ENCODE measurements around the gene PDSS2.
A peak's percentile ranks its signal among the peaks of the same experiment; 100 is the strongest.
"Not testable (repeated sequence)": the region's sequence is repeated elsewhere in the genome, so short reads cannot be mapped to it uniquely, and the experiment has no call there.

Gene PDSS2

DNA sequence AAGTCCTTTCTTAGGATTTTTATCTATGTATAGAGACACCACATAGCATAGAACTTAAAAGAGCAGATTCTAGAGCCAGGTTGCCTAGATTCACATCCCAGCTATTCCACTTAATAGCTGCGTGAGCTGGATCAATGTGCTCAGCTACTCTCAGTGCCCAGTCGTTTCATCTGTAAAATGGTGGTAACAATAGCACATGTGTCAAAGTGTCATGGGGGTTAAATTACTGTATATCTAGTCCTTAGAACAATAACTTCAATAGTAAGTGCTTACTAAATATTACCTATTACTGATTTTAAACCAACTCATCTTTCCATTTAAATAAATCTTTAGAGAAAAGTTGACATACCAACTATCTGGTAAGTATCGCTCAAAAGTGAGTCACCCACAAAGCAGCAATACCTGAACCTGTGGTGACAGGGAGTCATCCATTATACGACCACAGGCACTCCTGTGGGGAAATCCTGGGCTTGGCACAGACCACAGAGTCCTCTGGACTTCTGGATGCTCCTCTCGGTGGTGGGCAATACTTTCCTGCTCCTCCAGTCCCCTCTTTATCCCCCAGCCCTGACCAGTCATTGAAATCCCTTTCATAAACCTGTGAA, 154.8 kb downstream of the PDSS2 start:
- no peak for DNase-seq
- 96% methylated on average over 3 of the region's 5 CpGs for WGBS (ENCODE audit: insufficient coverage)
- POLR2A ChIA-PET, result no interaction called here
- H3K27ac ChIP-seq (ENCODE audit: insufficient read depth in 1 of 2, low read depth in 1 of 2, low read length in 2 of 2, poor library complexity in 1 of 2, severe bottlenecking in 2 of 2), result no peak overlapping the region
- H3K4me1 ChIP-seq (ENCODE audit: control extremely low read depth in 1 of 4, control insufficient read depth in 4 of 4, insufficient read depth in 4 of 4, low read length in 3 of 4), result no peaks in the 10 kb centered on the region
- H3K27me3 ChIP-seq (replicated peaks in 2 of 5; ENCODE audit: control insufficient read depth in 4 of 5, insufficient read depth in 5 of 5, low read length in 4 of 5), result no peaks in the 10 kb centered on the region
- H3K9me3 ChIP-seq (ENCODE audit: control extremely low read depth in 1 of 5, control insufficient read depth in 4 of 5, insufficient read depth in 2 of 5, low read depth in 1 of 5, low read length in 4 of 5), result peaks cover 0 to 10% (median 0%) of the 10 kb centered on the region in 5 experiments
- CTCF ChIA-PET, result interaction anchor here (1.6 kb wide), 1 partner anchor 14 kb away, joined by 4 read pairs; no protein-coding TSS in a partner anchor
- H3K36me3 ChIP-seq (ENCODE audit: control insufficient read depth in 4 of 4, insufficient read depth in 4 of 4, low read length in 3 of 4), result peaks cover 0 to 3% (median 0%) of the 10 kb centered on the region in 4 experiments
- no peak overlapping the region for H3K4me3 ChIP-seq (ENCODE audit: control insufficient read depth in 1 of 7, extremely low read depth in 1 of 7, insufficient read depth in 4 of 7, low read depth in 2 of 7, low read length in 6 of 7)

DNA sequence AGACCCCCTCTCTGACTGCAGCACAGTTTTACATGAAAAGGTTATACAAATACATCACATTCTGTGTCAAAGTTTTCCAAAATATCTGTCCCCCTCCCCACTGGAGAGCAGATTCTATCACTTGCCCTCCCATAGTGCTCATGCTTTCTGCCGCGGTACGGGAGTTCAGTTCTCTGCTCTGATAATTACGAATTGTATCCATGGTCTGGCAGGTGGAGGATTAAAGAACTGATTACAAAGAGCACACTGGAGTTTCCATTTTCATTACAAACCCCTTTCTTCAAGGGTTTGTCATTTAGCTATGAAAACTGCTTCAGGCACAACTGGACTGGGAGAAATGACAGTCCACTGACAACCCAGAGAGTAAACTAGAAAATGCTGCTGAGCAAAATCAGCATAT, 166.0 kb downstream of the PDSS2 start:
- Histone ChIP-seq H3K4me3 (ENCODE audit: control insufficient read depth in 1 of 7, extremely low read depth in 1 of 7, insufficient read depth in 4 of 7, low read depth in 2 of 7, low read length in 6 of 7) (no peak overlapping the region), H3K27ac (ENCODE audit: insufficient read depth in 1 of 2, low read depth in 1 of 2, low read length in 2 of 2, poor library complexity in 1 of 2, severe bottlenecking in 2 of 2) (no peak overlapping the region), H3K9me3 (ENCODE audit: control extremely low read depth in 1 of 5, control insufficient read depth in 4 of 5, insufficient read depth in 2 of 5, low read depth in 1 of 5, low read length in 4 of 5) (no peaks in the 10 kb centered on the region), H3K36me3 (ENCODE audit: control insufficient read depth in 4 of 4, insufficient read depth in 4 of 4, low read length in 3 of 4) (no peaks in the 10 kb centered on the region), H3K4me1 (ENCODE audit: control extremely low read depth in 1 of 4, control insufficient read depth in 4 of 4, insufficient read depth in 4 of 4, low read length in 3 of 4) (no peaks in the 10 kb centered on the region), H3K27me3 (replicated peaks in 2 of 5; ENCODE audit: control insufficient read depth in 4 of 5, insufficient read depth in 5 of 5, low read length in 4 of 5) (no peaks in the 10 kb centered on the region)
- DNase-seq, result no peak
- no CpG with 5 or more reads among the region's 4 CpGs for WGBS (ENCODE audit: insufficient coverage)
- ChIA-PET POLR2A (no interaction called here), CTCF (no interaction called here)

DNA sequence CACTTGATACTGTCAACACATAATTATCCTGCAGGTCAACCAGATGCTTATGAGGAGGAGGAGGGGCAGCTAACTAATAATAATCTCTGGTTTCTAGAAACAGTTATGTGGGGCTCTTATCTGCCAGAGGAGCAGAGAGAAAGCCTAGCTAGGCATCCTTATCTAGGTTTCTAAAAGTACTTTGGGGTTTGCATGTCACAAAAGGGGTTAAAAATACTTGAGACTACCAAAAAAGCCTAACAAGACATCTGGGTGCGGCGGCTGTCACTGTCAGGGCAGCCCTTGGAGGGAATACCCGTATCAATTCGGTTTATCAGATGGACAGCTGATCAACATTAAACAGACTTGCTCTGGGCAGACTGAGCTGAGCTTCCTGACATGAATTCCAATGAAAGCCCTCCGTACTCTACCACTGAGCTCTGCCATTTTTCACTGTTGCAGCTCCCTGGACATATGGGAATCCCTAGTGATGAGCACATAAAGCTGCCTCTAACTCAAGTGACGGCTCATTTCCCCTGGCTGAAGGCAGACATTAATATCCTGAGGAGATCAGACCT, 166.6 kb downstream of the PDSS2 start:
- POLR2A ChIA-PET, result no interaction called here
- Histone ChIP-seq H3K9me3 (ENCODE audit: control extremely low read depth in 1 of 5, control insufficient read depth in 4 of 5, insufficient read depth in 2 of 5, low read depth in 1 of 5, low read length in 4 of 5) (no peaks in the 10 kb centered on the region), H3K4me1 (ENCODE audit: control extremely low read depth in 1 of 4, control insufficient read depth in 4 of 4, insufficient read depth in 4 of 4, low read length in 3 of 4) (no peaks in the 10 kb centered on the region), H3K36me3 (ENCODE audit: control insufficient read depth in 4 of 4, insufficient read depth in 4 of 4, low read length in 3 of 4) (no peaks in the 10 kb centered on the region), H3K27ac (ENCODE audit: insufficient read depth in 1 of 2, low read depth in 1 of 2, low read length in 2 of 2, poor library complexity in 1 of 2, severe bottlenecking in 2 of 2) (no peak overlapping the region), H3K4me3 (ENCODE audit: control insufficient read depth in 1 of 7, extremely low read depth in 1 of 7, insufficient read depth in 4 of 7, low read depth in 2 of 7, low read length in 6 of 7) (no peak overlapping the region), H3K27me3 (replicated peaks in 2 of 5; ENCODE audit: control insufficient read depth in 4 of 5, insufficient read depth in 5 of 5, low read length in 4 of 5) (no peaks in the 10 kb centered on the region)
- 93% methylated on average over 6 of the region's 6 CpGs for WGBS (ENCODE audit: insufficient coverage)
- DNase-seq, result no peak
- CTCF ChIA-PET, result no interaction called here

DNA sequence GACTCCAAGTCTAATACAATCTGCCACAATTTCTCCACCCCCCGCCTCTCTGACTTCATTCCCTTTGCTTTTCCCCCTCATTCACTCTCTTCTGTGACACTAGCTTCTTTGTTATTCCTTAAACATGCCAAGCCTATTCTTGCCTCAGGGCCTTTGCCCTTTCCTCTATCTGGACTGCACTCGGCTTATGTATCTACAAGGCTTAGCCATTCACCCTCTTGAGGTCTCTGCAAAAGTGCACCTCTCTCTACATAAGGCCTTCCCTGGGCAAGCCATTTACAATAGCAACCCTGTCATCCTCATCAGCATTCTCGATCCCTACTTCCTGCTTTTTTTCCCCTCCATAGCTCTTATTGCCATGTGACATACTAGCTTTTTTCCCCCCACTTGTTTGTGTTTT, 168.9 kb downstream of the PDSS2 start:
- ChIA-PET POLR2A (no interaction called here), CTCF (no interaction called here)
- DNase-seq, result no peak
- no peaks in the 10 kb centered on the region for H3K27me3 ChIP-seq (replicated peaks in 2 of 5; ENCODE audit: control insufficient read depth in 4 of 5, insufficient read depth in 5 of 5, low read length in 4 of 5)
- H3K4me3 ChIP-seq (ENCODE audit: control insufficient read depth in 1 of 7, extremely low read depth in 1 of 7, insufficient read depth in 4 of 7, low read depth in 2 of 7, low read length in 6 of 7), result no peak overlapping the region
- H3K4me1 ChIP-seq (ENCODE audit: control extremely low read depth in 1 of 4, control insufficient read depth in 4 of 4, insufficient read depth in 4 of 4, low read length in 3 of 4), result no peaks in the 10 kb centered on the region
- no peaks in the 10 kb centered on the region for H3K36me3 ChIP-seq (ENCODE audit: control insufficient read depth in 4 of 4, insufficient read depth in 4 of 4, low read length in 3 of 4)
- no peaks in the 10 kb centered on the region for H3K9me3 ChIP-seq (ENCODE audit: control extremely low read depth in 1 of 5, control insufficient read depth in 4 of 5, insufficient read depth in 2 of 5, low read depth in 1 of 5, low read length in 4 of 5)
- WGBS (ENCODE audit: insufficient coverage), result 89% methylated on average over 3 of the region's 3 CpGs
- no peak overlapping the region for H3K27ac ChIP-seq (ENCODE audit: insufficient read depth in 1 of 2, low read depth in 1 of 2, low read length in 2 of 2, poor library complexity in 1 of 2, severe bottlenecking in 2 of 2)

DNA sequence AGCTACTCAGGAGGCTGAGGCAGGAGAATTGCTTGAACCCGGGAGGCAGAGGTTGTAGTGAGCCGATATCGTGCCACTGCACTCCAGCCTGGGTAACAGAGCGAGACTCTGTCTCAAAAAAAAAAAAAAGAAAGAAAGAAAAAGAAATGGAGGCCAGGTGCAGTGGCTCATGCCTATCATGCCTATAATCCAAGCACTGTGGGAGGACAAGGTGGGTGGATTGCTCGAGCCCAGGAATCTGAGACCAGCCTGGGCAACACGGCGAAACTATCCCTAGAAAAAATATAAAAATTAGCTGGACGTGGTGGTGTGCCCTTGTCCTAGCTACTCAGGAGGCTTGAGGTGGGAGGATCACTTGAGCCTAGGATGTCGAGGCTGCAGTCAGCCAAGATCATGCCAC, 170.1 kb downstream of the PDSS2 start:
- H3K27ac ChIP-seq (ENCODE audit: insufficient read depth in 1 of 2, low read depth in 1 of 2, low read length in 2 of 2, poor library complexity in 1 of 2, severe bottlenecking in 2 of 2); POLR2A ChIA-PET; CTCF ChIA-PET: not testable (repeated sequence)

DNA sequence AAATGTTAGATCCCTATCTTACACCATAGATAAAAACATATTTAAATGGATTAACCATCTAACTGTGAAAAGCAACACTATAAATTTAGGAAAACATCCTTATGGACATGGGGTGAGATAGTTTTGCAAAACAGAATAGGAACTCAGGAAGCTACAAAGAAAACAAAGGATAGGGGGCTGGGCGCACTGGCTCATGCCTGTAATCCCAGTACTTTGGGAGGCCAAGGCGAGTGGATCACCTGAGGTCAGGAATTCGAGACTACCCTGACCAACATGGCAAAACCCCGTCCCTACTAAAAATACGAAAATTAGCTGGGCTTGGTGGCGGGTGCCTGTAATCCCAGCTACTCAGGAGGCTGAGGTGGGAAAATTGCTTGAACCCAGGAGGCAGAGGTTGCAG, 173.7 kb downstream of the PDSS2 start:
- CTCF ChIA-PET; H3K27ac ChIP-seq (ENCODE audit: insufficient read depth in 1 of 2, low read depth in 1 of 2, low read length in 2 of 2, poor library complexity in 1 of 2, severe bottlenecking in 2 of 2); H3K4me3 ChIP-seq (ENCODE audit: control insufficient read depth in 1 of 7, extremely low read depth in 1 of 7, insufficient read depth in 4 of 7, low read depth in 2 of 7, low read length in 6 of 7); H3K36me3 ChIP-seq (ENCODE audit: control insufficient read depth in 4 of 4, insufficient read depth in 4 of 4, low read length in 3 of 4); POLR2A ChIA-PET; H3K9me3 ChIP-seq (ENCODE audit: control extremely low read depth in 1 of 5, control insufficient read depth in 4 of 5, insufficient read depth in 2 of 5, low read depth in 1 of 5, low read length in 4 of 5); H3K27me3 ChIP-seq (replicated peaks in 2 of 5; ENCODE audit: control insufficient read depth in 4 of 5, insufficient read depth in 5 of 5, low read length in 4 of 5); DNase-seq; H3K4me1 ChIP-seq (ENCODE audit: control extremely low read depth in 1 of 4, control insufficient read depth in 4 of 4, insufficient read depth in 4 of 4, low read length in 3 of 4): not testable (repeated sequence)
- WGBS (ENCODE audit: insufficient coverage), result 100% methylated on average over 6 of the region's 6 CpGs

More for the DNA sequence above, 170.1 kb downstream of the PDSS2 start:
- not testable (repeated sequence) for H3K36me3 ChIP-seq (ENCODE audit: control insufficient read depth in 4 of 4, insufficient read depth in 4 of 4, low read length in 3 of 4); DNase-seq; H3K27me3 ChIP-seq (replicated peaks in 2 of 5; ENCODE audit: control insufficient read depth in 4 of 5, insufficient read depth in 5 of 5, low read length in 4 of 5); H3K4me1 ChIP-seq (ENCODE audit: control extremely low read depth in 1 of 4, control insufficient read depth in 4 of 4, insufficient read depth in 4 of 4, low read length in 3 of 4); H3K9me3 ChIP-seq (ENCODE audit: control extremely low read depth in 1 of 5, control insufficient read depth in 4 of 5, insufficient read depth in 2 of 5, low read depth in 1 of 5, low read length in 4 of 5); H3K4me3 ChIP-seq (ENCODE audit: control insufficient read depth in 1 of 7, extremely low read depth in 1 of 7, insufficient read depth in 4 of 7, low read depth in 2 of 7, low read length in 6 of 7)
- 100% methylated on average over 5 of the region's 9 CpGs for WGBS (ENCODE audit: insufficient coverage)

DNA sequence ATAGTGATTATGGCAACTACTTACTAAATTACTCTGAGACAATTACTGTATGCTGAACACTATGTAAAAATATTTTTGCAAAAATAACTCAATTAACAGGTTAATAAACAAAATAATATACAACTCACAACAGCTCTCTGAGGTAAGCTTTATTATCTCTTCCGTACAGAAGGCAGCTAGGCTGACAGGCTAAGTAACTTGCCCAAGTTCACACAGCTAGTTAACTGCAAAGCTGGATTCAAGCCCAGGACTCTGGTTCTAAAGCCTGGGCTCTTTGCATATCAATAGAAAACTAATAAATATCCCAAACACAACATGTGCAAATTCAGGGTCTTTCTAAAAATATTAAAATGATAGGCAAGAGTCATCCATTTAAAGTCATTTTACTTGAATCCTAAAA, 174.6 kb downstream of the PDSS2 start:
- no peaks in the 10 kb centered on the region for H3K9me3 ChIP-seq (ENCODE audit: control extremely low read depth in 1 of 5, control insufficient read depth in 4 of 5, insufficient read depth in 2 of 5, low read depth in 1 of 5, low read length in 4 of 5)
- no peaks in the 10 kb centered on the region for H3K4me1 ChIP-seq (ENCODE audit: control extremely low read depth in 1 of 4, control insufficient read depth in 4 of 4, insufficient read depth in 4 of 4, low read length in 3 of 4)
- no peak overlapping the region for H3K4me3 ChIP-seq (ENCODE audit: control insufficient read depth in 1 of 7, extremely low read depth in 1 of 7, insufficient read depth in 4 of 7, low read depth in 2 of 7, low read length in 6 of 7)
- WGBS (ENCODE audit: insufficient coverage), result 100% methylated on average over 1 of the region's 1 CpG
- POLR2A ChIA-PET, result no interaction called here
- CTCF ChIA-PET, result no interaction called here
- no peak overlapping the region for H3K27ac ChIP-seq (ENCODE audit: insufficient read depth in 1 of 2, low read depth in 1 of 2, low read length in 2 of 2, poor library complexity in 1 of 2, severe bottlenecking in 2 of 2)
- no peaks in the 10 kb centered on the region for H3K36me3 ChIP-seq (ENCODE audit: control insufficient read depth in 4 of 4, insufficient read depth in 4 of 4, low read length in 3 of 4)
- DNase-seq, result peak in 1 of 3 donors; percentile 4
- H3K27me3 ChIP-seq (replicated peaks in 2 of 5; ENCODE audit: control insufficient read depth in 4 of 5, insufficient read depth in 5 of 5, low read length in 4 of 5), result no peaks in the 10 kb centered on the region

Measured in common myeloid progenitor, CD34-positive (primary cell).